Activated naive CD4-positive, alpha-beta T cell treated with anti-CD3 and anti-CD28 coated beads for 36 hours (primary cell): Measurements from ENCODE around the gene RBBP4. TPM values are rescaled to one million over a fixed set of nuclear protein-coding genes. Genes with fewer than 3 reads are reported as not detected.

Experiments used
- CTCF ChIA-PET: fragments of 350-600 bp; sonication (Branson Sonifier 250); formaldehyde crosslinking; loops from one replicate; lab custom pipeline; 2021; ENCODE audit warnings: antibody characterized with exemption; lab: Charles Lee
- DNase-seq: peaks from one replicate; pipeline ENCODE4 v3.0.0-alpha.2; 2020
- H3K27ac Mint-ChIP-seq: one replicate; pipeline ENCODE4 v1.8.0; 2021; ENCODE audit warnings: mild to moderate bottlenecking, mixed read lengths
- H3K27me3 Mint-ChIP-seq: one replicate; pipeline ENCODE4 v1.8.0; 2021; ENCODE audit warnings: low read depth, mixed read lengths
- H3K36me3 Mint-ChIP-seq: one replicate; pipeline ENCODE4 v1.8.0; 2021; ENCODE audit warnings: low read depth, mixed read lengths
- H3K4me1 Mint-ChIP-seq: one replicate; pipeline ENCODE4 v1.8.0; 2021; ENCODE audit warnings: low read depth, mixed read lengths
- H3K4me3 Mint-ChIP-seq: one replicate; pipeline ENCODE4 v1.8.0; 2021; ENCODE audit warnings: mild to moderate bottlenecking, moderate library complexity, mixed read lengths
- H3K9me3 Mint-ChIP-seq: one replicate; pipeline ENCODE4 v1.8.0; 2021; ENCODE audit warnings: mixed read lengths
- intact Hi-C: fragments of 100-400 bp; cut with micrococcal nuclease; formaldehyde crosslinking; loops from one replicate; pipeline ENCODE4 v1.15.1; 2023
- total RNA-seq, 2 experiments: library from RNA; stranded (reverse); gene quantifications; one replicate each; pipeline ENCODE4 v1.2.3, GENCODE V29; 2021

The RBBP4 gene
- total RNA-seq, 2 experiments from 2014 or later, result 381 to 409 TPM

DNA sequence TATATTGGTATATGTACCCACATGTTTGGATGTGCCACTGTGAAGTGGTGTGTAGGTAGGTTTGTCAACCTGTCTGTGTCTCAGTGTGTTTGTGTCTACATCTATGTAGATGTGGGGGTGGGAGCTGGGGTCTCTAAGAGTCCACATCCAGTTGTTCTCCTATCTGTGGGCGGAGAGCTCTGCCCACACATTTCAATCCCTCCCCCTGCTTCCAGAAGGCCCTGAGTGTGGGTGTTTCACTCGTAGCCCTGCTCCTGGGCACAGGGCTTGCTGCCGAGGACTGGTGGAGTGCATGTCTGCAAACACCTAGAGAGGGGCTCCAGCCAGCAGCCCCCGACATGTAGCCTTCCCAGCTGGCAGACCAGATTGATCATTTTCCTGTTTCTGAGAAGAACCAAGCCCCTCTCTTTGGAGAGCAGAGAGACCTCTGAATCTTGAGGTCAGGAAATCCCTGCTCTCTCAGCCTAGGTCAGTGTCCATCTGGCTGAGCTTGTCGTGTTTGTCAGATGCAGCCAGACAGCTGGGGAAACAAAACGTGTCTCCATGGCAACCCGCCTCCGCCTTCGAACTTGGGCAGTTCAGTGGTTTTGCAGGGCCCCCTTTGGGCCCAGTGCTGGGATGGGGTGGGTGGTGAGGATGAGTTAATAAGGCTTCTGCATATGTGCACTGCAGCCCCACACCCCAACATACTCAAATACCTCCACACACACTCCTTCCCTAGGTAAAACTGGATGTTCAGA, 82.7 kb downstream of the RBBP4 start:
- Mint-ChIP-seq H3K9me3 (no peaks in the 10 kb centered on the region), H3K27me3 (no peaks in the 10 kb centered on the region)
- DNase-seq, result no peak

More for the DNA sequence above, 82.7 kb downstream of the RBBP4 start:
- Mint-ChIP-seq H3K27ac (no peak overlapping the region), H3K36me3 (no peaks in the 10 kb centered on the region), H3K4me1 (peaks cover 2% of the 10 kb centered on the region), H3K4me3 (no peak overlapping the region)
- intact Hi-C loops, result no loop called here
- CTCF ChIA-PET, result interaction anchor here (1.0 to 3.3 kb wide), 2 partner anchors 21 to 35 kb away, joined by 3 to 15 read pairs; no protein-coding TSS in a partner anchor

Other genes starting within 250 kb of the RBBP4 start
- not detected for gene ZBTB8B, start 186.1 kb upstream of the RBBP4 start, total RNA-seq
- under 1 TPM; 0.21 to 0.35 TPM for gene ZBTB8A, start 111.8 kb upstream of the RBBP4 start, total RNA-seq
- 10 to 100 TPM; 53.7 to 56.7 TPM for gene ZBTB8OS, start 658 bp upstream of the RBBP4 start, total RNA-seq
- not detected for gene SYNC, start 51.6 kb downstream of the RBBP4 start, total RNA-seq
- 100 to 1,000 TPM; 293 to 312 TPM for gene YARS1, start 166.2 kb downstream of the RBBP4 start, total RNA-seq
- 10 to 100 TPM; 26.1 to 31.2 TPM for gene S100PBP, start 166.4 kb downstream of the RBBP4 start, total RNA-seq
- not detected for gene FNDC5, start 219.7 kb downstream of the RBBP4 start, total RNA-seq
- not detected for gene HPCA, start 235.3 kb downstream of the RBBP4 start, total RNA-seq